NCI-H2029 (cell line): ENCODE measurements around the gene RHCE.
"Not testable (repeated sequence)": the region's sequence is repeated elsewhere in the genome, so short reads cannot be mapped to it uniquely, and the experiment has no call there.

Source experiments
- DNase-seq: peaks from one replicate; lab custom pipeline; 2025; lab: John Stamatoyannopoulos, UW

RHCE gene

GRCh38 chr1:25341746-25342145 lies 78.9 kb downstream of the RHCE start:
- no peak for DNase-seq

- no peak for DNase-seq
Measured at GRCh38 chr1:25338986-25339385, 81.6 kb downstream of the RHCE start.

GRCh38 chr1:25338188-25338981 lies 82.2 kb downstream of the RHCE start, which contains the start of gene TMEM50A:
TMEM50A (plus strand) TSS chr1:25338334; CDS start chr1:25340487, 2,153 bp downstream.
- DNase-seq = peak; percentile 63

GRCh38 chr1:25337483-25338187 lies 83.0 kb downstream of the RHCE start:
- not testable (repeated sequence) for DNase-seq

GRCh38 chr1:25336922-25337354 lies 83.7 kb downstream of the RHCE start:
- not testable (repeated sequence) for DNase-seq

- DNase-seq = not testable (repeated sequence)
Measured at GRCh38 chr1:25329950-25330349, 90.7 kb downstream of the RHCE start.

GRCh38 chr1:25329336-25329735 lies 91.3 kb downstream of the RHCE start:
- DNase-seq = not testable (repeated sequence)

- not testable (repeated sequence) for DNase-seq
Measured at GRCh38 chr1:25328791-25329185, 91.8 kb downstream of the RHCE start.

GRCh38 chr1:25327864-25328790 lies 92.5 kb downstream of the RHCE start:
- DNase-seq = not testable (repeated sequence)

- DNase-seq = not testable (repeated sequence)
Measured at GRCh38 chr1:25324407-25324806, 96.2 kb downstream of the RHCE start.

- DNase-seq = not testable (repeated sequence)
Measured at GRCh38 chr1:25322127-25322526, 98.5 kb downstream of the RHCE start.

GRCh38 chr1:25320314-25320938 lies 100.2 kb downstream of the RHCE start:
- DNase-seq = not testable (repeated sequence)

GRCh38 chr1:25312806-25313470 lies 107.7 kb downstream of the RHCE start:
- DNase-seq = not testable (repeated sequence)
